Cardiac fibroblast (primary cell): ENCODE data around the gene PTPN6.

Experiments used
- DNase-seq, 2 donors: peaks; one replicate each; pipeline versions ENCODE4 v3.0.0 to v3.0.0-alpha.2; 2010; ENCODE audit warnings: low read depth in 2 of 2
- H3K4me3 ChIP-seq, 2 donors: replicated peaks in 1 of 2; 1 replicate in 1 of 2; 2 replicates in 1 of 2; pipeline ENCODE4 v1.5.1; 2011; ENCODE audit warnings: low read depth in 2 of 2, low read length in 2 of 2, mild to moderate bottlenecking in 2 of 2, moderate library complexity in 1 of 2
- CTCF ChIP-seq: IDR thresholded peaks from one replicate; pipeline ENCODE4 v1.5.1; 2011; ENCODE audit warnings: low read depth, mild to moderate bottlenecking, low read length, inconsistent platforms

The PTPN6 gene

GRCh38 chr12:6961278-6961694, 10.1 kb downstream of the PTPN6 start:
- peak overlapping the region in 1 of 2 donors; percentile 15 for H3K4me3 ChIP-seq
- TF ChIP-seq CTCF = no peak
- DNase-seq = peak; percentile 51 to 64

GRCh38 chr12:6961695-6962284, 10.6 kb downstream of the PTPN6 start:
- peak; percentile 79 to 80 for DNase-seq

GRCh38 chr12:6962285-6963015, 11.3 kb downstream of the PTPN6 start:
- no peak overlapping the region for H3K4me3 ChIP-seq
- TF ChIP-seq CTCF = no peak
- DNase-seq = no peak

More at GRCh38 chr12:6961695-6962284, 10.6 kb downstream of the PTPN6 start:
- peak overlapping the region in 1 of 2 donors; percentile 15 for H3K4me3 ChIP-seq
- TF ChIP-seq CTCF = peak; percentile 45

GRCh38 chr12:6963016-6963731, 12.0 kb downstream of the PTPN6 start:
- no peak for DNase-seq
- no peak overlapping the region for H3K4me3 ChIP-seq
- TF ChIP-seq CTCF = no peak

- H3K4me3 ChIP-seq = no peak overlapping the region
- no peak for DNase-seq
- TF ChIP-seq CTCF = no peak
These were observed 12.7 kb downstream of the PTPN6 start for GRCh38 chr12:6963791-6964413.

GRCh38 chr12:6964605-6965025, 13.5 kb downstream of the PTPN6 start:
- TF ChIP-seq CTCF = no peak
- H3K4me3 ChIP-seq = no peak overlapping the region
- DNase-seq = no peak
